SK-N-SH treated with all-trans-retinoic acid at 6 μM for 48 hours (cell line): ENCODE measurements around the gene MIPOL1.

ENCODE experiments used
- ATAC-seq: fragments of 200-7000 bp; cut with Tn5 transposase; 3 replicates; pipeline ENCODE4 v1.9.1; 2020; ENCODE audit warnings: mild to moderate bottlenecking, moderate library complexity
- ARNTL ChIP-seq: fragments of 450-650 bp; formaldehyde crosslinking; IDR thresholded peaks from 2 replicates; pipeline ENCODE4 v1.5.0; 2020; ENCODE audit warnings: low read depth, mild to moderate bottlenecking, moderate library complexity, borderline replicate concordance
- BACH2 ChIP-seq: fragments of 250-450 bp; sonication (Bioruptor Pico); IDR thresholded peaks from 2 replicates; pipeline ENCODE4 v1.9.0; 2021; ENCODE audit warnings: mild to moderate bottlenecking, borderline replicate concordance
- CREB5 ChIP-seq: fragments of 250-450 bp; sonication (Bioruptor Pico); IDR thresholded peaks from 2 replicates; pipeline ENCODE4 v1.5.1; 2020; ENCODE audit warnings: low read depth, mild to moderate bottlenecking, moderate library complexity
- CSDC2 ChIP-seq: fragments of 250-450 bp; sonication (Bioruptor Pico); IDR thresholded peaks from 2 replicates; pipeline ENCODE4 v1.5.0; 2020; ENCODE audit warnings: mild to moderate bottlenecking, moderate library complexity
- ESRRG ChIP-seq: fragments of 250-450 bp; sonication (Bioruptor Pico); IDR thresholded peaks from 2 replicates; pipeline ENCODE4 v1.6.1; 2021; ENCODE audit warnings: mild to moderate bottlenecking
- GLIS3 ChIP-seq: fragments of 250-450 bp; sonication (Bioruptor Pico); IDR thresholded peaks from 2 replicates; pipeline ENCODE4 v1.5.0; 2020; ENCODE audit warnings: mild to moderate bottlenecking, moderate library complexity
- ISL1 ChIP-seq: fragments of 250-450 bp; sonication (Bioruptor Pico); IDR thresholded peaks from 2 replicates; pipeline ENCODE4 v2.1.2; 2022; ENCODE audit warnings: mild to moderate bottlenecking, moderate library complexity
- OSR1 ChIP-seq: fragments of 250-450 bp; sonication (Bioruptor Pico); IDR thresholded peaks from 2 replicates; pipeline ENCODE4 v1.8.0; 2022; ENCODE audit warnings: moderate library complexity, mild to moderate bottlenecking, inconsistent platforms
- PATZ1 ChIP-seq: fragments of 250-450 bp; sonication (Bioruptor Pico); IDR thresholded peaks from 2 replicates; pipeline ENCODE4 v1.8.0; 2020; ENCODE audit warnings: mild to moderate bottlenecking, moderate library complexity, borderline replicate concordance
- POU6F1 ChIP-seq: fragments of 250-450 bp; sonication (Bioruptor Pico); IDR thresholded peaks from 2 replicates; pipeline ENCODE4 v1.8.0; 2021; ENCODE audit warnings: low read depth, mild to moderate bottlenecking, moderate library complexity, borderline replicate concordance
- PPARA ChIP-seq: fragments of 250-450 bp; sonication (Bioruptor Pico); IDR thresholded peaks from 2 replicates; pipeline ENCODE4 v1.5.0; 2020; ENCODE audit warnings: mild to moderate bottlenecking, borderline replicate concordance
- RARB ChIP-seq: fragments of 250-450 bp; sonication (Bioruptor Pico); IDR thresholded peaks from 2 replicates; pipeline ENCODE4 v1.8.0; 2021; ENCODE audit warnings: mild to moderate bottlenecking, moderate library complexity
- SNAI2 ChIP-seq: fragments of 250-450 bp; sonication (Bioruptor Pico); IDR thresholded peaks from 2 replicates; pipeline ENCODE4 v1.5.0; 2020; ENCODE audit warnings: mild to moderate bottlenecking, moderate library complexity
- TCF4 ChIP-seq: fragments of 250-450 bp; sonication (Bioruptor Pico); IDR thresholded peaks from 2 replicates; pipeline ENCODE4 v1.8.0; 2021; ENCODE audit warnings: mild to moderate bottlenecking, moderate library complexity, borderline replicate concordance
- TSHZ2 ChIP-seq: fragments of 250-450 bp; sonication (Bioruptor Pico); IDR thresholded peaks from 2 replicates; pipeline ENCODE4 v1.5.0; 2020; ENCODE audit warnings: mild to moderate bottlenecking, moderate library complexity
- ZC3H10 ChIP-seq: fragments of 250-450 bp; sonication (Bioruptor Pico); IDR thresholded peaks from 2 replicates; pipeline ENCODE4 v1.5.1; 2021; ENCODE audit warnings: mild to moderate bottlenecking, moderate library complexity
- ZFP3 ChIP-seq: fragments of 250-450 bp; sonication (Bioruptor Pico); IDR thresholded peaks from 2 replicates; pipeline ENCODE4 v1.5.0; 2020; ENCODE audit warnings: mild to moderate bottlenecking, moderate library complexity
- ZFP30 ChIP-seq: fragments of 450-650 bp; formaldehyde crosslinking; IDR thresholded peaks from 2 replicates; pipeline ENCODE4 v1.5.0; 2022; ENCODE audit warnings: mild to moderate bottlenecking, moderate library complexity
- ZNF565 ChIP-seq: fragments of 450-650 bp; formaldehyde crosslinking; conservative IDR thresholded peaks from 2 replicates; pipeline ENCODE4 v1.5.0; 2020; ENCODE audit warnings: low read depth, mild to moderate bottlenecking, moderate library complexity
- ZNF70 ChIP-seq: fragments of 450-650 bp; formaldehyde crosslinking; IDR thresholded peaks from 2 replicates; pipeline ENCODE4 v1.5.0; 2020; ENCODE audit warnings: mild to moderate bottlenecking, moderate library complexity
- ZNF8 ChIP-seq: fragments of 450-650 bp; formaldehyde crosslinking; IDR thresholded peaks from 2 replicates; pipeline ENCODE4 v1.5.0; 2020; ENCODE audit warnings: mild to moderate bottlenecking, moderate library complexity
- TF ChIP-seq, protein P1 (sequence below): fragments of 250-450 bp; sonication (Bioruptor Pico); IDR thresholded peaks from 2 replicates; pipeline ENCODE4 v1.5.1; 2021; ENCODE audit warnings: mild to moderate bottlenecking, moderate library complexity

Gene MIPOL1

DNA sequence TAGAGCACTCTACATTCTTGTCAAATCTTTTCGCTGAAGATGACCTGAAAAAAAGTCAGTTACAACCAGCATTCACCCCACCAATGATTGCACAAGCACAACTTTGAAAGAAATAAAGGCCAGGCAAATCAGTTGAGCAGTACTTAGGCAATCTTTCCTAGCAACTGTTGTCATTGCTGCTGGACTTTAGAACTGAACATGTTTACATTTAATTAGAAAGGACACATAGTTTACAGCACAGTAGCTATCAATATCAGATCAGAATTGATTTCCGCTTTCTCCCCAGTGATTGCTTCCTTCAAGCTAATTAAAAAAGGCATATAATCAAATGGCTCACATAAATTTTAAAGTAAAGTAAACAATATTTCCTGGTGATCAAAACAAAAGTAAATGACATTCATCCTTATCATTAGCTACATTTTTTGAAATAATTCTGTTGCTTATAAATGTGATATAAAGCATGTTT, 268.9 kb downstream of the MIPOL1 start:
- TF ChIP-seq GLIS3 (CRISPR knock-in tag): no peak
- no peak for TF ChIP-seq CSDC2 (CRISPR knock-in tag)
- TF ChIP-seq BACH2 (CRISPR knock-in tag): no peak
- no peak for TF ChIP-seq ZNF8 (CRISPR knock-in tag)
- TF ChIP-seq TCF4 (CRISPR knock-in tag): no peak
- no peak for TF ChIP-seq PPARA (CRISPR knock-in tag)
- no peak for TF ChIP-seq PATZ1 (CRISPR knock-in tag)
- TF ChIP-seq ZNF565: no peak
- no peak for TF ChIP-seq TSHZ2 (CRISPR knock-in tag)
- TF ChIP-seq ZC3H10 (CRISPR knock-in tag): no peak
- TF ChIP-seq, protein P1, sequence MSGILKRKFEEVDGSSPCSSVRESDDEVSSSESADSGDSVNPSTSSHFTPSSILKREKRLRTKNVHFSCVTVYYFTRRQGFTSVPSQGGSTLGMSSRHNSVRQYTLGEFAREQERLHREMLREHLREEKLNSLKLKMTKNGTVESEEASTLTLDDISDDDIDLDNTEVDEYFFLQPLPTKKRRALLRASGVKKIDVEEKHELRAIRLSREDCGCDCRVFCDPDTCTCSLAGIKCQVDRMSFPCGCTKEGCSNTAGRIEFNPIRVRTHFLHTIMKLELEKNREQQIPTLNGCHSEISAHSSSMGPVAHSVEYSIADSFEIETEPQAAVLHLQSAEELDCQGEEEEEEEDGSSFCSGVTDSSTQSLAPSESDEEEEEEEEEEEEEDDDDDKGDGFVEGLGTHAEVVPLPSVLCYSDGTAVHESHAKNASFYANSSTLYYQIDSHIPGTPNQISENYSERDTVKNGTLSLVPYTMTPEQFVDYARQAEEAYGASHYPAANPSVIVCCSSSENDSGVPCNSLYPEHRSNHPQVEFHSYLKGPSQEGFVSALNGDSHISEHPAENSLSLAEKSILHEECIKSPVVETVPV (CRISPR knock-in tag): no peak
- TF ChIP-seq ZNF70 (CRISPR knock-in tag): no peak
- TF ChIP-seq ZFP30 (CRISPR knock-in tag): no peak
- no peak for TF ChIP-seq ZFP3
- TF ChIP-seq CREB5: no peak
- no peak for TF ChIP-seq ISL1 (CRISPR knock-in tag)
- TF ChIP-seq RARB: no peak
- no peak for TF ChIP-seq ESRRG
- ATAC-seq: no peak

DNA sequence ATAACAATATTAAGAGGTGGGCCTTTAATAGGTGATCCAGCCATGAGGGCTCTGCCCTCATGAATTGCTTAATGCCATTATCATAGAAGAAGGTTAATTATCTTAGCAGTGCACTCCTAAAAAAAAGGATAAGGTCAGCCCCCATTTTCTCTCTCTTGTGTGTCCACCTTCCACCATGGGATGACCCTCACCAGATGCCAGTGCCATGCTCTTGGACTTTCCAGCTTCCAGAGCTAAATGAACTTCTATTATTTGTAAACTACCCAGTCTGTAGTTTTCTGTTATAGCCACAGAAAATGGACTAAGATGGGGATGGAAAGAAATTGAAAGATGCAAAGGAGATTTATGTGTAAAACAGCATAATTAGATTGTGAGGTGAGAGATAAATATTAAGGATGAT, 271.9 kb downstream of the MIPOL1 start:
- TF ChIP-seq RARB: no peak
- no peak for TF ChIP-seq ARNTL (CRISPR knock-in tag)
- TF ChIP-seq SNAI2: no peak
- no peak for TF ChIP-seq ESRRG
- no peak for TF ChIP-seq ZNF565
- TF ChIP-seq GLIS3 (CRISPR knock-in tag): no peak
- TF ChIP-seq ISL1 (CRISPR knock-in tag): no peak
- TF ChIP-seq ZC3H10 (CRISPR knock-in tag): no peak
- TF ChIP-seq POU6F1 (CRISPR knock-in tag): no peak
- TF ChIP-seq PPARA (CRISPR knock-in tag): no peak
- no peak for TF ChIP-seq OSR1 (CRISPR knock-in tag)
- TF ChIP-seq CSDC2 (CRISPR knock-in tag): no peak
- no peak for TF ChIP-seq TCF4 (CRISPR knock-in tag)
- no peak for TF ChIP-seq ZFP30 (CRISPR knock-in tag)
- TF ChIP-seq ZNF8 (CRISPR knock-in tag): no peak
- no peak for TF ChIP-seq ZFP3
- TF ChIP-seq ZNF70 (CRISPR knock-in tag): no peak
- TF ChIP-seq TSHZ2 (CRISPR knock-in tag): no peak
- no peak for ATAC-seq
